ENCODE results near the gene EXOSC9.
"Not testable (repeated sequence)": the region's sequence is repeated elsewhere in the genome, so short reads cannot be mapped to it uniquely, and the experiment has no call there.

EXOSC9 gene

GRCh38 chr4:121800961-121801714 is at the start of gene EXOSC9:
Gene EXOSC9, plus strand, starts transcription at chr4:121801323. Its CDS starts 102 bp downstream, at chr4:121801425.
- peak; percentile 74 for DNase-seq

- not testable (repeated sequence) for DNase-seq
Measured at GRCh38 chr4:121752142-121752541, 49.0 kb upstream of the EXOSC9 start.

- DNase-seq = no peak
Measured at GRCh38 chr4:121758925-121759568, 42.1 kb upstream of the EXOSC9 start.

GRCh38 chr4:121760205-121760604 is 40.9 kb upstream of the EXOSC9 start:
- DNase-seq = no peak

GRCh38 chr4:121764303-121764701 is 36.8 kb upstream of the EXOSC9 start:
- no peak for DNase-seq

GRCh38 chr4:121764702-121765367 is 36.3 kb upstream of the EXOSC9 start, which contains the start of gene SMIM43:
Gene SMIM43, minus strand, starts transcription at chr4:121765164. Its CDS starts 59 bp downstream, at chr4:121765105.
- DNase-seq = no peak

- no peak for DNase-seq
Measured at GRCh38 chr4:121765368-121765705, 35.8 kb upstream of the EXOSC9 start.

GRCh38 chr4:121765971-121766538 is 35.1 kb upstream of the EXOSC9 start:
- no peak for DNase-seq

GRCh38 chr4:121767166-121767565 is 34.0 kb upstream of the EXOSC9 start:
- no peak for DNase-seq

GRCh38 chr4:121769341-121769740 is 31.8 kb upstream of the EXOSC9 start:
- no peak for DNase-seq

GRCh38 chr4:121771869-121772268 is 29.3 kb upstream of the EXOSC9 start:
- DNase-seq = no peak

GRCh38 chr4:121773883-121774282 is 27.2 kb upstream of the EXOSC9 start:
- DNase-seq = no peak

GRCh38 chr4:121776610-121777401 is 24.3 kb upstream of the EXOSC9 start:
- no peak for DNase-seq

GRCh38 chr4:121777625-121778024 is 23.5 kb upstream of the EXOSC9 start:
- DNase-seq = no peak

GRCh38 chr4:121778991-121779628 is 22.0 kb upstream of the EXOSC9 start:
- DNase-seq = no peak

- DNase-seq = no peak
Measured at GRCh38 chr4:121783210-121783609, 17.9 kb upstream of the EXOSC9 start.

- no peak for DNase-seq
Measured at GRCh38 chr4:121784401-121784800, 16.7 kb upstream of the EXOSC9 start.

GRCh38 chr4:121784975-121785374 is 16.1 kb upstream of the EXOSC9 start:
- DNase-seq = no peak

- no peak for DNase-seq
Measured at GRCh38 chr4:121785479-121785878, 15.6 kb upstream of the EXOSC9 start.

GRCh38 chr4:121786221-121786620 is 14.9 kb upstream of the EXOSC9 start:
- DNase-seq = no peak

- DNase-seq = no peak
Measured at GRCh38 chr4:121788896-121789295, 12.2 kb upstream of the EXOSC9 start.

- DNase-seq = no peak
Measured at GRCh38 chr4:121789455-121789854, 11.7 kb upstream of the EXOSC9 start.
